DMS 273 treated with DMSO at 0.1 percent for 48 hours (cell line): ENCODE measurements around the gene GALNT7.
"Not testable (repeated sequence)": the region's sequence is repeated elsewhere in the genome, so short reads cannot be mapped to it uniquely, and the experiment has no call there.

Experiments used
- DNase-seq: peaks from one replicate; lab custom pipeline; 2025; lab: John Stamatoyannopoulos, UW

The GALNT7 gene

DNA sequence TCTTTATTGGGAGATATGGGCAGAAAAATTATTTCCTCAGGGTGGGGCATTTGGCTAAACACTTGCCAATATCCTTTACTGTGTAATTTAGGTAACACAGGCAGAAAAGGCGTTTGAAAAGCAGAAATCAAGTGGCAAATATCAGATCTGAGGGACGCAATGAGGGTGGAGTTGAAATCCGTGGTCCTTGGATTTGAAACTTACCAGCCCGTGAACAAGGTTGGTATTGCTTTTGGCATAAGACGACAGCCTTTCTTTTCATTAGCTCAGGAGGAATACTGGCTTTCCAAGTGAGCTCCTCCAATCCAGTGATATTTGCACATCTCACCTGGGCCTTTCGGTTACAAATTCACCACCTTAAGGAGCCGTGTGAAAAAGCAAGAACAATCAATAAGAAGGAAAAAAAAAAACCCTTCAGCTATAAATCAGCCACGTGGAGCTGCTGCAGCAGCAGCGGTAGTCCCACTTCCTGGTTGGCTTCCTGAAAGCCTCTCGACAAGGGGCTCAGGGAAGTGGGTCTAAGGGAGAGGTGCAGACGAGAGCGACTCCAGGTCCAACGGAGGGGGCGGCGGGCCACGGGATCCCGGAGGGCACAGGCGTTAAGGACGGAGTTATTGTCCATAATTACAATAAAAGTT lies 734 bp upstream of the GALNT7 start:
- no peak for DNase-seq

DNA sequence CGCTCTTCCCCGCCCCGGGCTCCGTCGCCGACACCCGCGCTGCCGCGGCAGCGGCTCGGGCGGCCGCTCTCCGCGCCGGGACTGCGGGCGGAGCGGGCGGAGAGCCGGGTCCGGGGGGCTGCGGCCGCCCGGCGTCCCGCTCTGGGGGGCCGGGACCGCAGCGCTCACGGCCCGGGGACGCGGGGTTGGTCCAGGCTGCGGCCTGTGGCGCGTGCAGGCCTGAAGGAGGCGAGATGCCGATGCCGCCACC lies 492 bp downstream of the GALNT7 start:
- DNase-seq: no peak

DNA sequence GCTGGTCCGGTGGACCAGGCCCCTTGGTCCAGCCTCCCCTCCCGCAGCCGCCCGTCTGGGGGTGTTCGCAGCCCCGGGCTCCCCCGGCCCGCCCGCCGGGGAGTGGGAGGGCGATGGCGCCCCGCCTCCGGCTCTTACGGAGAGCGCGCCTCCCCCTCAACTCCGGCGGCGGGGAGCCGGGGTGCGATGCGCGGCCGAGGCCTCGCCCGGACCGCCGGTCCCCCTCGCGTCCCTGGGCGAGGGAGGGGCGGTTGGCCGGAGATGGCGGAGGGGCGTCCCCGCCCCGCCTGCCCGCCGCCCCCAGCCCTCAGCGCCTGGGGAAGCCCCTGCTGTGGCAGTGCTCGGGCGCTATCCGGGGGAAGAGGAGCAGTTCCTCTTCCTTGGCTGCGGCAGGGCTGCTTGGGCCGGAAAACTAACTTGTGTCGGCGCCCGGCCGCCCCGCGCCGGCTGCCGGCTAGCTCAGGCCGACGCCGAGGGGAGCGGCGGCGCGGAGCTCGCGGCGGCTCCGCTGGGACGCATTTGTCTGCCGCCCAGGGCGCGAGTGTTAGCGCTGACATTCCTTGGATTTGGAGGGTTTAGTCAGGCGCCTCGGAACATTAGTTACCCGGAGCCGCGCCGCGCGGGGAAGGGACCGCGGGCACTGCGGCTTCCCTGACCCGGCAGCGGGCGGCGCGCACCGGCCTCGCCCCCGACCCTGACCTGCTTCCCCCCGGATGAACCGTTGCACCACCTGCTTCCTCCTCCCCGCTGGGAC lies 994 bp downstream of the GALNT7 start:
- DNase-seq: no peak

DNA sequence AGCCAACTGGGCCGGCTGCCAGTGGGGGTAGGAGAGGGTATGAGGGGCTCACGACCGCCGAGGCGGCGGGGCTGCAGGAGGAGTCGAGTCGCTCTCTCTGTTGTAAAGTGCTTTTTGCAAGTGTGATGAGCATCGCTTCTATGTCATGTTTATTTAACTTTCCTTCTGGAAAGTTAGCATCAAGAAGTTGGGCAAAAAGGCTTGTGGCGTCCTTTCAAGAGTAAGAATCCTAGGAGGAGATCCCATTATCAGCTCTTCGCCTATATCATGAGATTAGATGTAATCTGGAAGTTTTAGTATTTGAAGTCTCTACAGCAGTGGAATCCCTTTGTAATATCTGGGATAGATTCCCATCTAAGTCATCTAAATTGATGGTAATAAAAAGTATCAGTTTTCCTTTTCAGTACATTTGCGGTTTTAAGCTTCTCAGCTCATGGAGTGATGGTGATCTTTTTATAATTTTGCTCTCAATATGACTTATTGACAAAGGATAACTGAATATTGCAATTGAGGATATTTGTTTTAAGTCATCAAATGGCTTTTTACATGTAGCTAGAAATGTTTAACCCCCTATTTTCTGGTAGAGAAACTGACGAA lies 1.7 kb downstream of the GALNT7 start:
- DNase-seq: no peak

DNA sequence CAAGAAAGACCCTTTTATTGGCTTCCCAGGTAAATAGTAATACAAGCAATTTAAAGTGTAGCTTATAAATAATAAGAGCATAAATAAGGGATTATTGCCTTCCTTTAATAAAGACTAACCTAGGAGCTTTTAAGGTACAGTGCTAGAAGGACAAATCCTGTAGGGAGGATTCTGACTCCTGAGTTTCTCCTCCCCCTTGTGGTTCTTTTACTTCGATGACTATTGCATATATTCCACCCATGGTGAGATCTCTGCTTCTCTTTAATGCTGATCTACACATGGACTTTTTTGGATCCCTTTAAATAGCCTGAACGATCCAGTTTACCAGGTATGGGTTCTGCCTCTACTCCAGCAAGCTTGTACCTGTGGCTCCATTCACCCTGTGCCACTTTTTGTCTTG lies 2.5 kb downstream of the GALNT7 start:
- no peak for DNase-seq

DNA sequence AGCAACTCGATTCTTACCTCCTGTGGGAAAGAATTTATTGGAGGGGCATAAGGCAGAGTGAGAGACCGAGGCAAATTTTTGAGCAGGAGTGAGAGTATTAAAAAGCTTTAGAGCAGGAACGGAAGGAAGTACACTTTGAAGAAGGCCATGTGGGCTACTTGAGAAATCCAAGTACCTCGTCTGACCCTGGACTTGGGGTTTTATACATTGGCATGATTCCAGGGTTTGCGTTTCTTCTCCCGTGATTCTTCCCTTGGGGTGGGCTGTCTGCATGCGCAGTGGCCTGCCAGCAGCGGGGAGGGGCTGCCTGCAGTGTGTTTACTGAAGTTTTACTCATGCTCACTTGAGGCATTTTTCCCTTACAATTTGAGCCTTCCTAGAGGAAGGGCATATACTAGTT lies 3.4 kb downstream of the GALNT7 start:
- no peak for DNase-seq

DNA sequence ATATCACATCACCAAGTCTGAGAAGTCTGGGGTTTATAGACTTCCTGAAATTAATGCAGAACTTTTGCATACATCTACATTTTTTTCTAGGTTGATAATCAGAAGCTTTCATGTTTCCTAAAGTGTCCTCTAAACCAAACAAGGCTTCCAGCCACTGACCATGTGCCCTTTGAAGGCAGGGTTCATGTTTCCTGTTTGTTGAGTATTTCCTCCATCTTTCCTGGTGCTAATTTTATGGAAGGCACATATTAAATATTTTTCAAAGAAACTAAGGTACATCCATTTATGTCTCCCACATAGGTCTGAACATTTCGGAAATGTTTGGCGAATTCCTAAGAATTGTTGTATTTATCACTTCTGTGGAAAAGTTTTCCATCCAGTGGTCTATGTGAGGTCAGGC lies 5.6 kb downstream of the GALNT7 start:
- DNase-seq: no peak

DNA sequence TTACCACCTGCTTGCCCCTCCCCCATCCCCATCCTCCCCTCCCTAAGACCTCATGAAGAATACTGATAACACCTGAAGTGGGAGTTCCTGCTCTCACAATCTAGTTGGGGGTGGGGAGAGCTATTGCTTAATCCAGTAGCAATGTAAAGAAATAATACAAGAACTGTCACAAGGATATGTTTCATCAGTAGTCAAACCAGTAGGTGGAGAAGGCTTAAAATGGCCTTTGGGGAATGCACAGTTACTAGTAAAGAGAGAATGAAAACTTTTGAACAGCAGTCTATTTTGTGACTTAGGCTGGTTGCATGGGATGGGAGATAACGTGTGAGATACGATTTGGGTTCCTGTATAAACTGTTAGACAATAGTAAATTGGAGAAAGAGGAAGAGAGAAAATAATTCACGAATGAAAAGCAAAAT lies 6.0 kb downstream of the GALNT7 start:
- DNase-seq: no peak

DNA sequence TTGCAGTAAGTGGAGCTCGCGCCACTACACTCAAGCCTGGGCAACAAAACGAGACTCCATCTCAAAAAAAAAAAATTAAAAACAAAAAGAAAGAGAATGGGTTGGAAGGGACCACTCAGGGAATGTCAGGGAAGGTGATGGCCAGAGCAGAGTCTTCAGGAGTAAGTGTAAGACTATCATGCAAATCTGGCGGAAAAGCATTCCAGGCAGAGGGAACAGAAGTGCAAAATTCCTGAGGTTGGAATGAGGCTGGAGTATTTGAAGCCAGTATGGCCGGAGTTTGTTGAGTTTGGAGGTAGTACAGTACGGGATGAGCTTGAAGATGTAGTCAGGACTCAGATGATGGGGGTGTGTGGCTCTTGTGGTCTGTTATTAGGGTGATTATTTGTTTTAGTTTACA lies 7.4 kb downstream of the GALNT7 start:
- no peak for DNase-seq

DNA sequence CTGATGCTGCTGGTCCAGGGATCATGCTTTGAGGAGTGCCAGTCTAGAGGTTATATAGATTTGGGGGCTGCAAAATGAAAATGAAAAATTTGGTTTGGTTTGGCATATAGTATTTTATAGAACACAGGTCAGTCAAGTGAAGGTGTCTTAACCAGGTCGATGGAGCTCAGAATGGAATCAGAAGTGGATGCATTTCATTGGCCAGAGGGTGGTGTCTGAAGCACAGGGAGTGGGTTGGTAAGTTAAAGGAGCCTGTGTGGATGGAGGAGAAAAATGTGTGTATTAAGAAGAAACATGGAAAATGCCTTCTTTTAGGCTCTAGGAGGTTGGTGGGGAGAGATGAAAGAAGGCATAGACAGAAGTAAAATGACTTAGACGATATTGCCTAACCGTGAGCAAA lies 8.6 kb downstream of the GALNT7 start:
- no peak for DNase-seq

DNA sequence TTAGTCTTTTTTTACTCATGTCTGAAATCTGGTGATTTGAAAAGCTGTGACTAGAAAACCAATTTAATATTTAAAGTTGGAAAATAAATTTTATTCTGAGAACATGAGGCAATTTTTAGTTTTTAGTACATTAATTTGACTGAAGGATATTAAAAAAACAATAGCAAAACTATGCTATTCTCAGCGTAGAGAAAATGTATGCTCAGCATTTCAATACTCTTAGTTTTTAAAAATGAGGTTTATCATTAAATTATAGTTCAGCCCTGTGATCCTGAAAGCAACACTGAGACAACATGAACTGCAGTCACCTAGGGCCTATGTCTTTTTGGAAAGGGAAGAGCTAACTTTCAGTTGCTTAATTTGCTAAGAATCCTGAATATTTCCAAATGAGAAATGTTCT lies 9.5 kb downstream of the GALNT7 start:
- no peak for DNase-seq

DNA sequence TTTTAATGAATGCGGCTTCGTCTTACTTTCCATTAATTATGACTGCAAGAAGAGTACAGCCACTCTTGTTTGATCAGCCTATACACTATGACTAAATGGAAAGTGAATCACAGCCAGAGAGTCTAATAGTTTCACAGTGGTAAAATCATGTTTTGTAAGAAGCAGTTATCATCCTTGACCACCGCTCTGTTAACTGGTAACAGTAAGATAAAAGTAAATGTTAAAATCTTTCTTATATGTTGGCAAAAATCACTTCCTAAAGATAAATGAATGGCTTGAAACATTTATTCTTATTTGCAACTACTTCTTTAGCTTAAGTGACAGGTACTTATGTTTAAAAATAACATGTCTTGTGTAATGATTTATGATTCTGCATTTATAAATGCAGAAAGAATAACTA lies 13.2 kb downstream of the GALNT7 start:
- no peak for DNase-seq

DNA sequence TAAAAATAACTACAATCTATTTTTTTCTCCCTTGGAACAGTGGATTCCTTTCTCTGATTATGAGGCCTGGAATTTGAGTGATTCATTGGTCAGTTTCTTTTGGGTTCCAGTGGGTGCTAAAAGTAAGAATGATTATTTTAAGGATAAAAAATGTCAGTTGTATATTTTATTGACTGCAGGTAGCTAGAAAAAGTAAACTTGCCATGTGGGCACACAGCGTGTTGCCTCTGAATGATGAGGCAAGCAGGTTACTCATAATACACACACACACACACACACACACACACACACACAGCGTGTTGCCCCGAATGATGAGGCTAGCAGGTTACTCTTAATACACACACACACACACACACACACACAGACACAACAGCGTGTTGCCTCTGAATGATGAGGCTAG lies 13.8 kb downstream of the GALNT7 start:
- no peak for DNase-seq

DNA sequence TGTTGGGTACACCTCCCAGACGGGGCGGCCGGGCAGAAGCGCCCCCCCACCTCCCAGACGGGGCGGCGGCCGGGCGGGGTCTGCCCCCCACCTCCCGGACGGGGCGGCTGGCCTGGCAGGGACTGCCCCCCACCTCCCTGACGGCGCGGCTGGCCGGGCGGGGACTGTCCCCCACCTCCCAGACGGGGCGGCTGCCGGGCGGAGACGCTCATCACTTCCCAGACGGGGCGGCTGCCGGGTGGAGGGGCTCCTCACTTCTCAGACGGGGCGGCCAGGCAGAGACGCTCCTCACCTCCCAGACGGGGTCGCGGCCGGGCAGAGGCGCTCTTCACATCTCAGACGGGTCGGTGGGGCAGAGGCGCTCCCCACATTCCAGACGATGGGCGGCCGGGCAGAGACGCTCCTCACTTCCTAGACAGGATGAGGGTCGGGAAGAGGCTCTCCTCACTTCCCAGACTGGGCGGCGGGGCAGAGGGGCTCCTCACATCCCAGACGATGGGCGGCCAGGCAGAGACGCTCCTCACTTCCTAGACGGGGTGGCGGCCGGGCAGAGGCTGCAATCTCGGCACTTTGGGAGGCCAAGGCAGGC lies 15.1 kb downstream of the GALNT7 start:
- not testable (repeated sequence) for DNase-seq

DNA sequence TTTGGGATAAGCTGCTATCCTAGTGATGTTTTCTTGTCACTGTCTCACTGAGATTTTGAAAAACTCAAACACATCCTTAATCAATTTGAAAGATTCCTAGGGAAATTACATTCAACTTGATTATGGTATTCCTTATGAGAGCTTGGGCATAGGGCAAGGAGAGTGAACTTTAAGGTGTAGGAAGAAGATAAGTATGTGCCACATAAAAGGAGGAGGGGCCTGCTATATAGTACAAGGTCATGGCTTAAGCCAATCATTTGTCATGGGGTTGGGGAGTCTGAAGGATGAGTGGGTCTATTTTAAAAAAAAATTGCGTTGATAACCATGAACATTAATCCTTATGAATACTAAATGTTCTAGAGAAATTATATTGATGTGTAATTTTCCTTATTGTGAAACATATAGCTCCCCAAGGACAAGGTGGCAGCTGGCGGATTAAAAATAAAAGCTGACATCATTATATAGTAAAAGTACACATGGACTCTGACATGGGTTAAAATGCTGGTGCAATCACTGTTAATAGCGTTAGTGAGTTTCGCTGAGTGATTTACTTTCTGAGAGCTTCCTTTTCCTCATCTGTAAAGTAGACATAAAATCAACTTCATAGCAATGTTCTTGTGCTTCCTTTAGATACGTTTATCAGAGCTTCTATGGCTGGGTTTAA lies 17.4 kb downstream of the GALNT7 start:
- peak; percentile 53 for DNase-seq

DNA sequence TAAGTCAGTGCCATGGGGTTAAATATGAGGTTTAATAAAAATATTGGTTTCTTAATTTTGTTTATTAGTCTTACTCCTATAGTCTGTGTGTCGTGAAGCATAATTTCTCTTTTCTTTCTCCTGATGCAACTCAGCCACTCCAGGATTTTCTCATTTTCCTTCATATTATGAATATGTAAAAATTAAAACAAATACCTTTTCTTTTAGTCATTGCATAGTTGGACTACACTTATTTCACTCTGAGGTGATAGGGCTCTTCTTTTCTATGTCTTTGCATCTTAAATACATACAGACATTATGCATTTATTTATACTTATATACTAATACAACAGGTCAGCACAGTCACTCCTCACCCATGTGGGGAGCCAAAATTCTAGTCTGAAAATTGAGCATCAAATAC lies 19.1 kb downstream of the GALNT7 start:
- DNase-seq: no peak

DNA sequence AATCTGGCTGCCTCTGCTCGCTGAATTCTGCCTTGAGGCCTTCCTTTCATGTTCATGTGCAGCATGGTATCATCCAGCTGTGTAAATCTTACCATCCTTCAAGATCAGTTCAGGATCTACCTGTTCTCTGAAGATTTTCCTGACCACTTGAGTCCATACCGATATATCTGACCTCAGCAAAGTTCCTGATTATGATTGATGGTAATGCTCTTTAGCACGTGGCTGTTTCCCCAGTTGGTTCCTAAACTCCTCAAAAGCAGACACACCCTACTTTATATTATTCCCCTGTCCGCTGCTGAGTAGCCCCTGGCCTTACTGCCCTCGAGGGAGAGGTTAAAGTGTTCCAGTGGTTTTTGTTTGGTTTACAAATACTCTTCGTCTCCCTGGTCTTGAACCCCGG lies 20.0 kb downstream of the GALNT7 start:
- no peak for DNase-seq

DNA sequence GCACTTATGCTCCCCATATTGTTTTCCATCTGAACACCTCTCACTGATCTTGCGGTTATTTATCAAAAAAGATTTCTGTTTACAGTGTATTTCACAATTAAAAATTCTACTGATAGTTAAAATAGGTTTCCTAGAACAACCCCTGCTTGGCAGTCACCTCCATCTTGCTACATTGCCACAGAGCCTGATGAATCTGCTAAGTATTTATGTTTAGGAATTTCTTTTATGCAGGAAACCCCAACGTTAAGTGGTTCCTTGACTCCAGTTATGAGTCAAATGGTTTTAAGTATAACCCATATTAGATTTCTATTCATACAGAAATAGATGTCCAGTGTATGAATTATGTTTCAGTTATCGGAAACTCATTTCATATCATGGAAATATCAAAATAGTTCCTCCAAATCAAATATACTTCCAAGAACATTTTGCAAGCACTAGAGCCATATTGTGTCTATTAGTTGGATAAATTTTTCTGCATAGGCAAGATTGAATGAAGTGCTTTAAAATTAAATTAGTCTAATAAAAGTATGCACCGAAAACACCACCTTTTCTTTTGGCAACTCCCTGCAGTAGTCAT lies 20.6 kb downstream of the GALNT7 start:
- no peak for DNase-seq

DNA sequence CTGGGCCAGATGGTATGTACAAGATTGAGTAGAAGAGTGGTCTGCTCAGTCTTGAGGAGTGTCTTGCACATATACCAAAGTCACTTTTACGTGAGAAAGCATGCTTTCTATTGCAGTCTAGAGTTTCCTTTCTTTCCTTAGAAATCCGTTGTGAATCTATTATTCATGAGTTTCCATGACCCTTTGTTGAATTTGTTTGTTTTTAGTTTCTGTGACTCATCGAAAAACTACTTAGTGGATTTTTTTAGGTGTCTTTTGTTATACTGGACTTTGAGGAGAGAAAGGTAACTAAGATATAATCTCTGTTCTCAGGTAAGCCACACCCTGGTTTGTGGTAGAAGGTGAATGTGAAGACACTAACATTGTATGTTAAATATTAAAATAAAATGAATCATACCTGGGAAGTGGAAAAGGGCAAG lies 23.0 kb downstream of the GALNT7 start:
- no peak for DNase-seq

DNA sequence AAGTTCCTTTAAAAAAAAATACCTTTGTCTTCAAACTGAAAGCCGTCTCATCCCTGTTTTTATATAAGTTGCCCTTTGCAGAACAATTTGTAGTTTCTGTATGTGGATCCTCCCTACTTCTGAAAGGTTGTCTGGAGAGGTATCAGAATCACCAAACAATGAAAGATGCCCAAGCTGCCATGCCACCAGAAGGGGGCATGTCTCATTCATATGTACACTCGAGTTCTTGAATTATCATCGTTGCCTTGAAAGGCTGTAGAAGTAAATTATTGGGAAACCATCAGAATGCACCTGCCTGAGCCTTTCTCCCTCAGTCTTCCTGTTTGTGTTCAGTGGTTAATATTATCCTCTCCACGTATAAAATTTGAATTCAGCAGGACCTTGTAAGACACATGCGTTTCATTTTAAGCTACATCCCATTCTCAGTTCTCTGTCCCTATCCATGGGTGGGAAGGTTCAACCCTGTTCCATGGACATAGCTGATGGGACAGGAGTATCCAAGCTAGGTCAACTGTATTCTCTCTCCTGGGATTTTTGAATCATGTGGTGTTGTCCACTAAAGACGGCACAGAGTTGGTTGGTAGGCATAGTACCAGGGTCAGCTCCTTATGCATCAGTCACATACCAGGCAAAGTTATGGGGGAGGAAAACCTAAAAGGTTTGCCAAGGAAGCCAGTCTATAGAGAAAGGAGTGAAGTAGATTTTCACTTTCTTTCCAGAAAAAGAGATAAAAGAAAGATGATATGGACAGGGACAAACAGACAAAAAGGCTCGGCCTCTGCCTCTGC lies 24.0 kb downstream of the GALNT7 start:
- DNase-seq: no peak

DNA sequence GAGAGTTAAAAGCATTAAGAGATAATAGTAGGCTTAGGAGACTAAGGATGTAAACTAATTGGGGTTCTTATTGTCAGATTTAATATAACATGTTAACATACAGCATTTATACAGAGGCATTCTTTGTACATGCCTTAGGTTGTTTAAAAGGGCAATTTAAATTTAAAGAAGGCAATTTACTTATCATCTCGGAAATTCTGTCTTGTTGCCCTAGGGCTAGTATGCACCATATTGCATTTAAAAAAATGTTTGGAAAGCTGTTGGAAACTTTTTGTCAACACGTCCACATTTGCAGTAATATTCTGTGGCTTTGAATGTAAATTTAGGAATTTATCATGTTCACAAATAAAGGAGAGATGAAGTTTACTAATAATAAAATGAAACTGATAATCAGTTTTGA lies 25.5 kb downstream of the GALNT7 start:
- DNase-seq: no peak

DNA sequence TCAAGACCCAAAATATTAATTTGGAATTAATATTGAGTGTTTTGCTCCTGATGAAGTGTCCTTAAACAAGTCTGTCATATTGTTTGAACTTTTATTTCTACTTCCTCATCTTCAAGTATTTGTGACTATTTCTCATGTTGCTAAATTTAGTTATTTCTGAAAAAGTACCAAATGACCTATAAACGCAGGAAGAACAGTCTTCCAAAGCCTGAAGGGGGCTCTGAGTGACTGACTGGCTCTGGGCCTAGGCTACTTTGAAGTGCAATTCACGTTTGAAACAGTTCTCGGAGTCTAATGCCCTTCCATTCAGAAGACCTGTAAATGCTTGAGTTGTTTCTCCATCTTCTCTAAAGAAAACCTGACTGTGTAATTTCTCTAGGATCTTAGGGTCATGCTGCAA lies 26.5 kb downstream of the GALNT7 start:
- no peak for DNase-seq
